C4-2B (cell line): Measurements from ENCODE around the gene S1PR3.

Experiments
- CTCF ChIP-seq: fragments of 450-650 bp; conservative IDR thresholded peaks from 2 replicates; pipeline ENCODE4 v1.5.1; 2017; ENCODE audit warnings: mild to moderate bottlenecking
- ZFX ChIP-seq: fragments of 450-650 bp; IDR thresholded peaks from 2 replicates; pipeline ENCODE4 v1.6.1; 2017

GRCh38 chr9:88991066-88992034 lies at the start of gene S1PR3:
- peak; percentile 60; the same call in 1 of the 2 replicates for TF ChIP-seq ZFX
- peak; percentile 25 for TF ChIP-seq CTCF
